Ishikawa (cell line): ENCODE measurements around the gene KXD1.

ENCODE experiments used
- EGR1 ChIP-seq: IDR thresholded peaks from 2 replicates; pipeline ENCODE4 v1.6.1; 2012
- ZBTB7A ChIP-seq: IDR thresholded peaks from 2 replicates; pipeline ENCODE4 v1.6.1; 2012; ENCODE audit warnings: low read depth

DNA sequence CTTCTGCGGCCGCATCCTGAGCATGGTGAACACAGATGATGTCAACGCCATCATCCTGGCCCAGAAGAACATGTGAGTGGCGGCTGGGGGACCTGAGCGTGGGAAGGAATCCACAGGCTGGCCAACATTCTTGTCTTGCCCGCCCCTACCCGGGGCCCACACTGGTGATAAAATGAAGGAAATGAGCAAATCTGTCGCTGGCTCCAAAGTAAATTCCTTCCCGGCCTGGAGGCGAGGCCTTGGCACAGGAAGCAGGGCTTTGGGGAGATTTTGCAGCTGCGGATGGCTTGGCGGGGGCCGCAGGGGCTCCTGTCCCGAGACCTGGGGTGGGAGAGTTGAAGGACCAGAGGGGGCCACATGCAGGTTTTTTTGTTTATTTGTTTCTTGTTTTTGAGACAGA lies 4.4 kb downstream of the KXD1 start:
- TF ChIP-seq ZBTB7A (no peak), EGR1 (no peak)
